SHP77 (cell line): Measurements from ENCODE around the gene UNC80.

Source experiments
- DNase-seq, 2 experiments: peaks; one replicate each; lab custom pipeline; 2025; lab: John Stamatoyannopoulos, UW

The UNC80 gene

DNA sequence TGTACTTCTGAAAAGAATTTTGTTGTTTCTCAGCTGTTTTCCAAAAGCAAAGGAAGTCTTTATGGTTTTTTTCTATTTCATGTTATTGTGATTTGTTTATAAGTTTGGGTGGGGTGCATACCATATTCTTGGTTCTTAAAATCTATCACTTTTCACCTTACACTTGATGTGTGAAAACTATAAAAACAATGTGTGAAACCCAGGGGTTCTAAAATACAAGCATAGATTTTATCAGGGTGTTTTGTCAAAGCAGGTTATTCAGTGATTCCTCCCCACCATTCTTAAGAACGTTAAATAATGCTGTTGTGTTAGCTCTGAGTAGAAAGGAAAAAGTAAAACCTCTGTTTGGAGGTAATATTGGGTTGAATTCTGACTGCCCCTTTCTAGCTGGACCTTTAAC, 248.5 kb downstream of the UNC80 start:
- DNase-seq: no peak

DNA sequence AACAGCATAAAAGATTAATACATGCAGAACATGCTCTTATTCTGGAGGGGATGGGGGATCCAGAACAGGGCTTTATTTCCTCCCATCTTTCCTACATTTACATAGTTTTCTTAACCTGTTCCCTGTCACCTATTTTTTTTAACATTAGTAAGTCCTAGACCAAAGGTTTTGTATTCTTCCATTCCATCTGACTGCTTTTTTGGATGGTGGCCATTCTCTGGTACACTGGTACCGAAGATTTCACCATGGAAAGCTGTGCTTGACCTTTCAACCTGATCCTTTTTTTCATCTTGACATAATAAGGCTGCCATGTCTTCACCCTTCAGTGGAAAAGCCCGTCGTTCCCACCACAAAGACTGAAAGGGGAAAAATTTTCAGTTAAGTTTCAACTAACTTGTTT, 251.2 kb downstream of the UNC80 start:
- no peak for DNase-seq

DNA sequence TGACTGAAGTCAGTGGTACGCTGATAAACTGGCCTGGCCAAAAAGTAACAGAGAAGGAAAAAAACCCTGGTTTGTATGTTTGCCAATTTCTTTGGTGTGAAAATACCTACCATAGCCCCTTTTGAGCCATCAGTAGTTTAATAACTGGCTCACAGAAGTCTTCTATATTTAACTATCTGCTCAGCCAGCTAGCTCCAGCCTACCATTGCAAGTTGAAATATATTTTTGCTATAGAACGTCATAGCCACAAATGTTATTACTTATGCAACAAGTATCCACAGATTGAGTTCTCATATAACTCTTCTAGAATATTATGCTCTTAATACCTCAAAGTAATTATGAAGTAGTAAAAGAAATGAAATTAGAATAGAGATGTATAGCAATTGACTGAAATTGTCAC, 256.0 kb downstream of the UNC80 start:
- no peak for DNase-seq

DNA sequence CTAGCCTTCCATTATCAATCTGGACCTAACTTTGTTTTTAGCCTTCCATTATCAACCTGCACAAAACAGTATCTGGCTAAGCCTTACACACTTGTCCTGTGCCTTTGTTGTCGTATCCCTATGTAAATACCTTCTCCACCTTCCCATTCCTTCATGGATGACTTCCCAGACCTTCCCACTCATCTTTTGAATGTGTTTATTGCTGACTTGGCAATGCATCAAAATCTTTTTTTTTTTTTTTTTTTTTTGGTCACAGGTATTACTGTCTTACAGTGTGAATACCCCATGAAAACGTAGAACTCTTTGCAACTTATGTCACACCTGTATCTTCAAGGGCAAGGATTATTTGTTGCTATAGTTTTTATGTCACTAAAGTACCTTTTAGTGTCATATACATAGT, 256.5 kb downstream of the UNC80 start:
- no peak for DNase-seq

DNA sequence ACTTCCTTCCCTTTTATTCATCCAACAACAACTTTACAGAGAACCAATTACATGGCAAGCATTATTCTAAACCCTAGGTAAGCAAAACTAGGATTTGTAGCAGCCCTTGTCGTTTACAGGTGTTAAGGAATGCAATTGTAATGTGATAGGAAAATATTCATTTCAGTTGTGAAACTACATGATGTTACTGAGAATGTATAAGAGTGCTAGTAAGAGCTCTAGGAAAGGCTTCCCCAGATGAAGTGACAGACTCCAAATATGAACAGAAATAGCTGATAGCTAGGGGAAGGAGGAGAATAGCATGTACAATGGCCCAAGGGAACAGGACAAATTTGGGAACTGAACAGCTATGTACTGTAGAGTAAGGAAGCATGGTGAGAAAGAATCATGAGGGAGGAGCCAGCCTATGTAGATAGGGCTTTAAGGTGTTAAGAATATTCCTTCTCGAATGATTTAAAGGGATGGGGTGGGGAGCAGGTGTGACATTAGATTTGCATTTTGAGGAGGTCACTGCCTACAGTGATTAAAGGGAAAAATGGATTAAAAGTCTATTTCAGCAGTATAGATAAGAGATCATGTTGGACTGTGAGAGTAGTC, 262.6 kb downstream of the UNC80 start:
- no peak for DNase-seq

DNA sequence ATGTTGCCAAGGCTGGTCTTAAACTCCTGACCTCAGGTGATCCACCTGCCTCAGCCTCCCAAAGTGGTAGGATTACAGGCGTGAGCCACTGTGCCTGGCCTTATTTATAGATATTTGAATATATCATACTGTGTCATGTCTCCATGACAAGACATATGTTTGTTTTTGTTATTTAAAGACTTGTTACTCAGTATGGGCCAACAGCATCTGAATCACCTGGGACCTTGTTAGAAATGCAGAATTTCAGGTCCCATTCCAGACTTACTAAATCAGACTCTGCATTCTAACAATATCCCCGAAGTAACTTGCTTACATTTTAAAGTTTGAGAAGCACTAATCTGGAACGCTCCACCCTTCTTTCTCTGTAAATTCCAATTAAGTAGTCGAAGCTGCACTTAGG, 264.0 kb downstream of the UNC80 start:
- no peak for DNase-seq

DNA sequence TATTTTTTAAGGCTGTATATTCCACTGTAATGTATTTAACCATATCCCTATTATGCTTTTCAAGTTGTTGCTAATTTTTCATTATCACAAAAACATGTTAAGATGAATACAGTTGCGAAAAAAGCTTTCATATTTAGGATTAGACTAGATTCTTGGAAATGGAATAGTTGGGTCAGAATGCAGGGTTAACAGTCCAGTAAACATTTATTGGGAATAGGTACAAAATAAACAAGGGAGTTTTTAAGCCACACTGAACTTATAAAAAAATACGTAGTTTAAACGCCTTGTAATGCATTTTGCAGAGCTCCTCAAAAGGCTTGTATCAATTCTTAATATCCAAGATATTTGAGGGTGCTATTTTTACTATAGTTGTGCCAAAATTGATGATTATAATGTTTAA, 266.4 kb downstream of the UNC80 start:
- no peak for DNase-seq

DNA sequence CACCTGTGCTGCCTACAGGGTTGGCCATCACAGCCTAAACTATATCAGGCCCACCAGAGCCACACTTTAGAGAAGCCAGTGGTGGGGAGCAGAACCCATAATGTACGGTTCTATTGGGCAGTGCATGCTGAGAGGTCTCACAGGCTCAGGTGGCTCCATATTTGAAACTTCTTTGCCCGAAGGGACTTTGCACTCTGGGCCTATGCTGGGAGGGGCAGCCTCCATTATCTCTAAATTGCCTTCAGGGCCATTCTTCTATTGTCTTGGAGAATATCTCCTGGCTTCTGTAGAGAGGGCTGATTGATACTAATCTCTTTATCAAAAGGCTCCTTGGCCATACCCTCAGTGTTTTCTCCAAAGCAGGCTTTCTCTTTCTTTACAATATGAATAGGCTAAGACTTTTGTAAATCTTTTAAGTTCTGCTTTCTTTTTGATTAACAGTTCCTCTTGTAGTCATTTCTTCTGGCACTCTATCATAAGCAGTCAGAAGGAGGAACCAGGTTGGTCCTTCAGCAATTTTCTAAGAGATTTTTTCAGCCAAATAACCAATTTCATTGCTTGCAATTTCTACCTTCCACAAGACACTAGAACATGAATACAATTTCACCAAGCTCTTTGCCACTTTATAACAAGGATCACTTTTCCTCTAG, 275.3 kb downstream of the UNC80 start:
- DNase-seq: no peak
